HG02870 (cell line): ENCODE results near the gene ARHGAP6.

Experiments
- ATAC-seq: cut with Tn5 transposase; IDR thresholded peaks from one replicate; pipeline ENCODE4 v1.9.1; 2021; ENCODE audit warnings: mild to moderate bottlenecking, moderate library complexity; ENCODE audit not compliant: unreplicated experiment

ARHGAP6 gene

GRCh38 chrX:11434607-11435006 lies 231.1 kb downstream of the ARHGAP6 start:
- ATAC-seq: no peak

- no peak for ATAC-seq
Observed at GRCh38 chrX:11431786-11432185, 233.9 kb downstream of the ARHGAP6 start.

- ATAC-seq: no peak
Observed at GRCh38 chrX:11430271-11430670, 235.4 kb downstream of the ARHGAP6 start.

GRCh38 chrX:11429538-11430085 lies 236.1 kb downstream of the ARHGAP6 start:
- no peak for ATAC-seq

- no peak for ATAC-seq
Observed at GRCh38 chrX:11427453-11428071, 238.2 kb downstream of the ARHGAP6 start.

GRCh38 chrX:11426712-11427452 lies 238.8 kb downstream of the ARHGAP6 start:
- no peak for ATAC-seq

- no peak for ATAC-seq
Observed at GRCh38 chrX:11424903-11425674, 240.6 kb downstream of the ARHGAP6 start.

GRCh38 chrX:11423949-11424348 lies 241.8 kb downstream of the ARHGAP6 start:
- ATAC-seq: no peak

- ATAC-seq: peak; percentile 61
Observed at GRCh38 chrX:11423362-11423818, 242.3 kb downstream of the ARHGAP6 start.

- no peak for ATAC-seq
Observed at GRCh38 chrX:11422525-11422857, 243.2 kb downstream of the ARHGAP6 start.

GRCh38 chrX:11421805-11422524 lies 243.8 kb downstream of the ARHGAP6 start:
- ATAC-seq: no peak

- no peak for ATAC-seq
Observed at GRCh38 chrX:11420851-11421250, 244.9 kb downstream of the ARHGAP6 start.

GRCh38 chrX:11419102-11419501 lies 246.6 kb downstream of the ARHGAP6 start:
- no peak for ATAC-seq

- no peak for ATAC-seq
Observed at GRCh38 chrX:11416600-11416999, 249.1 kb downstream of the ARHGAP6 start.

GRCh38 chrX:11414091-11414490 lies 251.6 kb downstream of the ARHGAP6 start:
- no peak for ATAC-seq

- ATAC-seq: no peak
Observed at GRCh38 chrX:11412715-11413623, 252.8 kb downstream of the ARHGAP6 start.

- ATAC-seq: no peak
Observed at GRCh38 chrX:11409957-11410356, 255.8 kb downstream of the ARHGAP6 start.

GRCh38 chrX:11408783-11409182 lies 256.9 kb downstream of the ARHGAP6 start:
- ATAC-seq: no peak

GRCh38 chrX:11408109-11408405 lies 257.7 kb downstream of the ARHGAP6 start:
- ATAC-seq: no peak
